ENCODE results near the gene C11orf65.

C11orf65 gene

GRCh38 chr11:108467091-108467823 is at the start of gene C11orf65:
C11orf65 (minus strand) TSS chr11:108467529; CDS start chr11:108461559, 5,970 bp downstream.
- peak; percentile 95 for DNase-seq (ENCODE audit: extremely low spot score)
- ChIA-PET CTCF (interaction anchor here (0.6 kb wide), 1 partner anchor 175 kb away, joined by 3 read pairs; no protein-coding TSS in a partner anchor), POLR2A (interaction anchor here (0.6 to 1.6 kb wide), 9 partner anchors 13 to 244 kb away, joined by 3 to 8 read pairs (median 3); partner anchors contain the start of genes ATM and POGLUT3)
- TF ChIP-seq ELF4 (IDR thresholded peaks at IDR 0.05) (peak; percentile 31; the same call in 1 of the 2 replicates), HDGF (IDR thresholded peaks at IDR 0.05; ENCODE audit: borderline replicate concordance) (no peak), PKNOX1 (IDR thresholded peaks at IDR 0.05) (no peak)

GRCh38 chr11:108516125-108516524 is 48.8 kb upstream of the C11orf65 start:
- no peak for TF ChIP-seq BHLHE40 (IDR thresholded peaks at IDR 0.05; ENCODE audit: borderline replicate concordance)
- CTCF ChIA-PET: interaction anchor here (0.7 kb wide), 1 partner anchor 173 kb away, joined by 8 read pairs; no protein-coding TSS in a partner anchor
- POLR2A ChIA-PET: no interaction called here
- DNase-seq (ENCODE audit: extremely low spot score): no peak

GRCh38 chr11:108512708-108513107 is 45.4 kb upstream of the C11orf65 start:
- CTCF ChIA-PET: no interaction called here
- POLR2A ChIA-PET: no interaction called here
- DNase-seq (ENCODE audit: extremely low spot score): no peak
- TF ChIP-seq LEF1 (IDR thresholded peaks at IDR 0.05; ENCODE audit: borderline replicate concordance) (no peak), SP1 (IDR thresholded peaks at IDR 0.05) (no peak), PKNOX1 (IDR thresholded peaks at IDR 0.05) (no peak), CTBP1 (IDR thresholded peaks at IDR 0.05; ENCODE audit: borderline replicate concordance) (no peak), HDGF (IDR thresholded peaks at IDR 0.05; ENCODE audit: borderline replicate concordance) (no peak), ZNF384 (IDR thresholded peaks at IDR 0.05) (no peak), FOXA1 (IDR thresholded peaks at IDR 0.05) (no peak), ELF4 (IDR thresholded peaks at IDR 0.05) (no peak), TARDBP (IDR thresholded peaks at IDR 0.05) (no peak), NFRKB (IDR thresholded peaks at IDR 0.05) (no peak), BHLHE40 (IDR thresholded peaks at IDR 0.05; ENCODE audit: borderline replicate concordance) (no peak), L3MBTL2 (conservative IDR thresholded peaks at IDR 0.05) (no peak), FOXM1 (IDR thresholded peaks at IDR 0.05; ENCODE audit: borderline replicate concordance) (no peak), ARNT (IDR thresholded peaks at IDR 0.05) (no peak)

GRCh38 chr11:108511851-108512474 is 44.6 kb upstream of the C11orf65 start:
- ChIA-PET POLR2A (no interaction called here), CTCF (no interaction called here)
- no peak for DNase-seq (ENCODE audit: extremely low spot score)
- TF ChIP-seq LEF1 (IDR thresholded peaks at IDR 0.05; ENCODE audit: borderline replicate concordance): no peak
- no peak for TF ChIP-seq SUZ12 (IDR thresholded peaks at IDR 0.05)

- ChIA-PET CTCF (no interaction called here), POLR2A (no interaction called here)
- TF ChIP-seq SUZ12 (IDR thresholded peaks at IDR 0.05) (no peak), PKNOX1 (IDR thresholded peaks at IDR 0.05) (no peak), HDGF (IDR thresholded peaks at IDR 0.05; ENCODE audit: borderline replicate concordance) (no peak), SP1 (IDR thresholded peaks at IDR 0.05) (no peak)
- no peak for DNase-seq (ENCODE audit: extremely low spot score)
Observed at GRCh38 chr11:108508653-108509593, 41.6 kb upstream of the C11orf65 start.

GRCh38 chr11:108501396-108501795 is 34.1 kb upstream of the C11orf65 start:
- CTCF ChIA-PET: no interaction called here
- TF ChIP-seq FOXA1 (IDR thresholded peaks at IDR 0.05) (no peak), SUZ12 (IDR thresholded peaks at IDR 0.05) (no peak), BHLHE40 (IDR thresholded peaks at IDR 0.05; ENCODE audit: borderline replicate concordance) (no peak), FOXK2 (IDR thresholded peaks at IDR 0.05) (no peak), ZNF384 (IDR thresholded peaks at IDR 0.05) (no peak), ELF4 (IDR thresholded peaks at IDR 0.05) (no peak), NFRKB (IDR thresholded peaks at IDR 0.05) (no peak), CTBP1 (IDR thresholded peaks at IDR 0.05; ENCODE audit: borderline replicate concordance) (no peak), ARNT (IDR thresholded peaks at IDR 0.05) (no peak), FOXM1 (IDR thresholded peaks at IDR 0.05; ENCODE audit: borderline replicate concordance) (no peak), LEF1 (IDR thresholded peaks at IDR 0.05; ENCODE audit: borderline replicate concordance) (no peak), L3MBTL2 (conservative IDR thresholded peaks at IDR 0.05) (no peak), HDGF (IDR thresholded peaks at IDR 0.05; ENCODE audit: borderline replicate concordance) (no peak), SP1 (IDR thresholded peaks at IDR 0.05) (no peak), PKNOX1 (IDR thresholded peaks at IDR 0.05) (no peak), TARDBP (IDR thresholded peaks at IDR 0.05) (no peak)
- no peak for DNase-seq (ENCODE audit: extremely low spot score)
- POLR2A ChIA-PET: no interaction called here
